Measurements from ENCODE around the gene CDH22.

Gene CDH22

GRCh38 chr20:46235077-46235476 is 73.2 kb downstream of the CDH22 start:
- no peak for DNase-seq

GRCh38 chr20:46233701-46234100 is 74.6 kb downstream of the CDH22 start:
- no peak for DNase-seq

GRCh38 chr20:46232539-46232938 is 75.8 kb downstream of the CDH22 start:
- peak; percentile 27 for DNase-seq

- DNase-seq, result no peak
Observed at GRCh38 chr20:46230801-46231282, 77.5 kb downstream of the CDH22 start.

- DNase-seq, result no peak
Observed at GRCh38 chr20:46230106-46230491, 78.2 kb downstream of the CDH22 start.

- peak; percentile 56 for DNase-seq
Observed at GRCh38 chr20:46229478-46230105, 78.7 kb downstream of the CDH22 start.

GRCh38 chr20:46228670-46229069 is 79.6 kb downstream of the CDH22 start:
- DNase-seq, result no peak

GRCh38 chr20:46227272-46227767 is 81.0 kb downstream of the CDH22 start:
- DNase-seq, result no peak

- no peak for DNase-seq
Observed at GRCh38 chr20:46226602-46227001, 81.7 kb downstream of the CDH22 start.

- DNase-seq, result no peak
Observed at GRCh38 chr20:46222521-46223007, 85.7 kb downstream of the CDH22 start.

- DNase-seq, result no peak
Observed at GRCh38 chr20:46221256-46221833, 87.0 kb downstream of the CDH22 start.

GRCh38 chr20:46220455-46221207 is 87.7 kb downstream of the CDH22 start:
- peak; percentile 43 for DNase-seq

GRCh38 chr20:46219920-46220319 is 88.4 kb downstream of the CDH22 start:
- DNase-seq, result no peak

- no peak for DNase-seq
Observed at GRCh38 chr20:46219190-46219589, 89.1 kb downstream of the CDH22 start.

GRCh38 chr20:46218656-46219055 is 89.6 kb downstream of the CDH22 start:
- peak; percentile 22 for DNase-seq

- no peak for DNase-seq
Observed at GRCh38 chr20:46217583-46217982, 90.7 kb downstream of the CDH22 start.

- no peak for DNase-seq
Observed at GRCh38 chr20:46216770-46217464, 91.4 kb downstream of the CDH22 start.

- DNase-seq, result no peak
Observed at GRCh38 chr20:46215913-46216707, 92.2 kb downstream of the CDH22 start.

- no peak for DNase-seq
Observed at GRCh38 chr20:46214824-46215488, 93.3 kb downstream of the CDH22 start.

GRCh38 chr20:46213946-46214823 is 94.1 kb downstream of the CDH22 start:
- no peak for DNase-seq

GRCh38 chr20:46212876-46213275 is 95.4 kb downstream of the CDH22 start:
- DNase-seq, result no peak
